Measurements from ENCODE around the gene NTNG1.

Gene NTNG1

DNA sequence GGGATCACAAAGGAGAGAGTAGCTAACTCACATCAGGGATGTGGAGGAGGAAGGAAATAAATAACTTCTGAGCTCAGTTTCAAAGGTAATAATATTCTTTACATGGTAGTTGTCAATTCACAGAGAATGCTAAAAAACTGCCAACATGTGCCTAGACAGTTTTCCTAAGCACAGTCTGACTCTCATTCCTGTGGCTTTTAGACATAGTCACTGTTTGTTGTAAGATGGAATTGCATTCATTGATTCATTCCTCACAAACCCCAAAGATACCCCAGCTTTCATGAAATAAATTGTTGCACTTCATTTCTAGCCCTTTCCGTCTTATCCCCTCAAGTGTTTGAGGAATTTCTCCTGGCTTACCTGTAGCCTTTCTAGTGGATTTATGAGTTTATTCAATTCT lies 263.9 kb downstream of the NTNG1 start:
- DNase-seq (ENCODE audit: low spot score), result no peak

DNA sequence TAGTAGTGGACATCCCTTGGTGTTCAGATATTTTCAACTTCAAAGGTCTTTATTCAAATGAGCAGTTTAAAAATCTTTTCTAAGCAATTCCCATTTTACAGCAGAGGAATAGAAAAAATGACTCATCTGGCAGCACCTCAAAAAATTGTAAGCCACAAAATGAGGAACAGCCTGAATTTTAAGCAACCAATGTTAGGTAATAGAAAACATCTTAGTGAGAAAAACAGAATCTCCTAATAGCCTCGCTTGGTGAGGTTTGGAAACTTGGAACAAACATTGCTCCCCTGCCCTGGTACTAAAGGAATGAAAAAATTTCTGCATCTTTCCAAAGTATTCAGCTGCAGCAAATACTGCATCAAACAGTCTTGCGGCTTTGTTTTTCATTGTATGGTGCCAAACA lies 264.4 kb downstream of the NTNG1 start:
- no peak for DNase-seq (ENCODE audit: low spot score)

DNA sequence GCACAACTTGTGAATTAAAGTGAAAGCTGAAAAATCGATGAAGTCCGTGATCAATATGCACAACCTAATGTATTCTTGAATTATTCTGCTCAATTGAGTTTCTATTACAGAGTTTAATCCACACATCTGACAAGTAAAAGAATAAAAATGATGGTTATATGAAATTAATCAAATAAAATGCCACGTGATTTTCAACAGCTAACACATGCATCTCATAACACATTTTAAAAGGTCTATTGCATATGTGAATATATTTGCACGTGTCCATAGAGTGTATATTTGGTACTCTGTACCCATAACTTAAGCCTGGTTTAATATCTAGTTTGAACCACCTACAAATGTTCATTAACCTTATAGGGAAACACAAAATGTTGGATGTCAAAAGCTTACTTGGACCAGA lies 266.2 kb downstream of the NTNG1 start:
- DNase-seq (ENCODE audit: low spot score), result no peak

DNA sequence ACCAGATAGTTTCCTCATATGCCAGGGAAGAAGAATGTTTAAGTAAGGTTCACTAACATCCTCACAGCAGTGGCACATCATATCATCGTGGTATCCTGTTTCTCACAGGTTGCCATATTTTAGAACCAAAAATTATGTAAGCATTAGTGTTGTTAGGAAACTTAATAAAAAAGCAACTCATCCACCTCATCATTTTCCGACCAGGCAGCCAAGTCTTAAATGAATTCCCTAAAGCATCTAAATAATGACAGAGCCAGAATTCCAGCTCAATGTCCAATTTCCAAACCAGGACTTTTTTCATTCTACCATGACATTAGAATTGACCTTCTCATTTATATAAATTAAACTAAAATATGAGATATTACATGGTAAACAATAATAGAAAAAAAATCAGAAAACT lies 272.7 kb downstream of the NTNG1 start:
- DNase-seq (ENCODE audit: low spot score), result no peak

- DNase-seq (ENCODE audit: low spot score), result no peak
Observed at GRCh38 chr1:107413951-107414350, 273.1 kb downstream of the NTNG1 start.

DNA sequence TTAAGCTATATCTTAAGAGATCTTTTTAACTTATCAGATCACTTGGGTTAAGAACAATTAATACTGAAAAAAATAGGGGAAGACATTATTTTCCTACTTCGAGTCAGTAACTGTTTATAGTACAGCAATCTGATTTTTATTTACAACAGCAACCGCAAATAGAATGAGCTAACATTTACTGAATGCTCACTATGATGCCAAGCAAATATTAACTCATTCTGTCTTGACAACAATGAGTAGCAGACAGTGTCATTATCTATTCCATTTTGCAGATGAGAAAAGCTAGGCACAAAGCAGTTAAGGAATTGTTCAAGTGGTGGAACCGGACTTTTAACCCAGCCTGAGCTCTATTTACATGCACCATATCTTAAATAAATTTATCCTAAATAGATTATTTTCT lies 273.7 kb downstream of the NTNG1 start:
- DNase-seq (ENCODE audit: low spot score), result no peak

- DNase-seq (ENCODE audit: low spot score), result no peak
Observed at GRCh38 chr1:107415241-107415640, 274.4 kb downstream of the NTNG1 start.

DNA sequence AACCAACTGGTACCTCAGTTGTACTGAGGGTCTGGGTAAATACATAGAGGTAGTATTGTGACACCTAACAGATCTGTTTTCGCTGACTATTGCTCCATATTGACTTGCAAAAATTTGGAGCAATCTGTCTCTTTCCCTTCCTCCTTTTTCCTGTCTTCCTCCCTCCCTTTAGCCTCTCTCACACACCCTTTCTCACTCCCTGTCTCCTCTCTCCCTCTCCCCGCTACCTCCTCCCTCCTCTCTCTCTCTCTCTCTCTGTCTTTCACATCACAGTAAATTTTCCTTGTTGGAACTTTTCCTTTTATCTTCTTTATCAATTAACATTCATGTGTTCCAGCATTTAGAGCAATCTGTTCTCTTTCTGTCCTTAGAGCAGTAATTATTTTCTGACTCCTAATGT lies 278.2 kb downstream of the NTNG1 start:
- DNase-seq (ENCODE audit: low spot score), result no peak

DNA sequence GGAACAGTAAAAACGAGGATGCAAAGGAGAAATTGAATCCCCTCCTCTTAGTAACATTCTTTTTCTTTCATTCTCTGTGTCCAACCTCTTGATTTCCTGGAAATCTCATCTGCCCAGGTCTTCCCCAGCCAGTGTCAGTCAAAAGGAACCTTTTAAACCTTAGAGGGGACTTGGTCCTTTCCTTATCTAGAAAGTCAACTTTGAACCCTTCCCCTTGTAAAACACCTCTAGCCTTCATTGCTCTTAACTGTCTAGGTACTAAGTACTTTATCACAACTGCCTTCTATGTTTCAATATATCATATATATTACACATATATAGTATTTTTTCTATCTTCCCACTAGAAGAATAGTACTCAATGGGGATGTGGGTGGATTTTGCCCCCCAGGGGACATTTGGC lies 282.1 kb downstream of the NTNG1 start:
- no peak for DNase-seq (ENCODE audit: low spot score)

DNA sequence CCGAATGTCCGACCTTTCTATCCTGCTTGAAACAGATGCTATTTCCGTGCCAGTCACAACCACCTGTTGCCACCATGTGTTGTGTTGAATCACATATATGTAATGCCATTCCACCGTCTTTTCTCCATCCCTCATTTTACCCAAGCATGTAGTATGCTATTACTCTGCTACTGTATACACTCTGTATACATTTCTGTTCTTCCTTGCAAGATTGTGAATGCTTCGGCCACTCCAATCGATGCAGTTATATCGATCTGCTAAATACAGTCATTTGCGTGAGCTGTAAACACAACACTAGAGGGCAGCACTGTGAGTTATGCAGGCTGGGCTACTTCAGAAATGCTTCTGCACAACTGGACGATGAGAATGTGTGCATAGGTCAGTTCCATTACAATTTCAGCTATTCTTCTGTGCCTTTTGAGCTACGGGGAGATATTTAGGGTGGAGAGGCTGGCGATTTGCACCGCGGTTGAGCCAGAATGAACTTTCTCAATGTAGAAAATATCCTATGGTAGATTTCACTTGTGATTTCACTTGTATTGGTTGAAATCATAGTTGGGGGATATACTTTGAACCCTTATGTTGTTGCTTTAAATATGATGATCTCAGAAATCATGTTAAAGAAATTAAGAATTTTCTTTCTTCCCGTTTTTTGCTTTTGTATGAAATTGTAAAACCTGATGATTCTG lies 289.8 kb downstream of the NTNG1 start:
- DNase-seq (ENCODE audit: low spot score), result peak; percentile 40

GRCh38 chr1:107432108-107432507 lies 291.3 kb downstream of the NTNG1 start:
- DNase-seq (ENCODE audit: low spot score), result no peak

- DNase-seq (ENCODE audit: low spot score), result no peak
Observed at GRCh38 chr1:107433068-107433467, 292.2 kb downstream of the NTNG1 start.

DNA sequence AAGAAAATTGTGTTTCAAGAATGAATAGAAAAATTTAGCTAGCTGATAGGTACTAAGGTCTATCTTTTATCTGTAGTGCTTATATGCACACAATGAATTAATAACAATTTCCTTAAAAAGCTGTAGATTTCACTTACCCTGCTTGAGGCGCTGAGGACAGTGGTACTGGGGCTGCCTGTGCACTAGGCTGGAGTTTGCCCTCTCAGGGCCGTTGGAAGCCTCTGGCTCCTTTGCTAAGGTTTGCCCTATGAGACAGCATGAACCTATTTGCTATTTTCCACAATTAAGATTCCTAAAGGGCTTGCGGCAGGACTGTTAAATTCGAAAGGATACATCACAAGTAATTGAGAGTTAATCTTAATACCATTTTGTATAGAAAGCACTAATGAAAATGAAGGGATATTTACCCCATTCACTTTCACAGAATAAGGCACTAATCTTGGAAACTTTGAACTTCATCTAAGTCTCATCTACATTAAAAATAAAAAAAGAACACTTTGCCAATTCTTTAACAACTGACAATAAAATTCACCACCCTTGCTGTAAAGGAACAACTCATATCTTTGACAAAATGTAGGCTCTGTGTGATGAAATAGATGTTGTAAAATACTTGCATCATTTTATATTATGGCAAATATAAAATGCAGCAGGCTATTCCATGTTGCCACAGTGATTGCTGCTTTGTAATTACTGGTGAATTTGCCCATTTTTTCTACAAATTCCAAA lies 293.0 kb downstream of the NTNG1 start:
- no peak for DNase-seq (ENCODE audit: low spot score)

DNA sequence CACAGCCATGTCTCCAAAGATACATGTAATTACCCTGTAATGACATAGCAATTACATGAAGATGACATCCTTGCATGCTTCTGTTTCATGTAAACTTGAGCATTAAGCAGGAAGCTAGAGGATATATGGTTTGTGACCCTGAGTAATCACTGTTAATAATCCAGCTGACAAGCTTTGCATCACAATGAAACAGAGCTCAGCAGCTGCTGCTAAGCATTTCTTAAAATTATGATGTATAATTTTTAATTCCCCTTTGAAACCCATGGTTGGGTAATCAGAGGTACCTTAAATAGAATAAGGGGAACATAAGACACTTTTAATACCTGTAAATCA lies 293.5 kb downstream of the NTNG1 start:
- DNase-seq (ENCODE audit: low spot score), result no peak

DNA sequence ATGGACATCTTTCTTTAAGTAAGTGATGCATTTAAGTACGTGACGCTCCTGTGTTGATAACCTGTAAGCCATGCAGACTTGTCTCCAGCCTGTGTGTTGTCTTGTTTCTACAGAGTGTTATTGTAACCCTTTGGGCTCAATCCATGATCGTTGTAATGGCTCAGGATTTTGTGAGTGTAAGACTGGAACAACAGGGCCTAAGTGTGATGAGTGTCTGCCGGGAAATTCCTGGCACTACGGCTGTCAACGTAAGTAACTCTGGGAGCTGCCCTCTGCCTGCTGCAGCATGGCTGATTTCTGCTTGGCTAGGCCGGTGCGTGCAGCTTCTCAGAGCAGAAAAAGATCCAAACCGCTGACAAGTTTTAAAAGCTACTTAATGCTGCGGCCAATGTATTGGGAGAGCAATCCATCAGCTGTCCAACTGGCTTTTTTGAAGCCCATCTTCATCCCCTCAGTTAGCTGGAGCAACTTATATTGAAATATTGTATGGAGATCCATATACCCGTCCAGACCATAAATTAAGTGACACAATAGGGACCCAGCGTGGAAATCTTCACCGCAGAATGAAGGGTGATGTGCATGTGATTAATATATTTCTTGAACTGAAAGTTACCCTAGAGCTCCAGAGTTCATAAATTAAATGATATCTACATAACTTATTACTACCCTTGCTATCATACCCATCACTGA lies 295.9 kb downstream of the NTNG1 start:
- DNase-seq (ENCODE audit: low spot score), result no peak

- DNase-seq (ENCODE audit: low spot score), result no peak
Observed at GRCh38 chr1:107439567-107439966, 298.7 kb downstream of the NTNG1 start.

- no peak for DNase-seq (ENCODE audit: low spot score)
Observed at GRCh38 chr1:107442551-107442950, 301.7 kb downstream of the NTNG1 start.

DNA sequence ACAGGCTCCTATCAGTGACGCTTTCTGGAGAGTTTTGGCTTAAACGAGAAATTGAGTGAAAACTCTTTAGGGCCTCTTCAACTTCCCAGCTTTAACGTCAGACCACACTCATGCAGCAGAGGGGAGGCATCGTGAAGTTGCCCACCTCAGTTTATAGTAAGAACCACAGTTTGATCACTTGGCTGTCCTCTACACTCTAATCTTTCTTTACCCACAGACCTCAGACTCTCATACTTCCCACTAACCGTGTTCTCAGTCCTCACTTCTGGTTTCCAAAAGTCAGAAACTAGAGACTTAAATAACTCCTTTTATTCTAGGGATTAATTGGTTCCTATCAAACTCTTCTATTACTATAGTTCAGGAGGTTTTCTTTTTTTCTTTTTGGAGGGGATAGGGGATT lies 302.2 kb downstream of the NTNG1 start:
- no peak for DNase-seq (ENCODE audit: low spot score)

DNA sequence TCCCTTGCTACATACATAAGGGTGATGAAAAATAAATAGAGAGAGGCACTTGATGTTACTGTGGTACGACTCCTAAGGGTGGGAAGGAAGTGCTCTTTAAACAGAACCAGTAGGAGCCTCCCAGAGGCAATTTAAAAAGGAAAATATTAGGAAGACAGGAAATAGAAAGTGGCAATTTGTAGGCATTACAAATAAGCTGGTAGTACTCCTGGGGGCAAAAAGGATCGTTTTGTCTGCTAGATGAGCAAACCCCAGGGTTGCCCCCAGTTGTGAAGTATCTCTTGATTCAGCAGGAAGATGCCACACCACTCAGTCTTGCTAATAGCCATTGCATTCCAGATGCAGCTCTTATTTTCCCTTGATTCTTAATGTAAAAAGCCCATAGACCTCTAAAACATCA lies 303.0 kb downstream of the NTNG1 start:
- no peak for DNase-seq (ENCODE audit: low spot score)

DNA sequence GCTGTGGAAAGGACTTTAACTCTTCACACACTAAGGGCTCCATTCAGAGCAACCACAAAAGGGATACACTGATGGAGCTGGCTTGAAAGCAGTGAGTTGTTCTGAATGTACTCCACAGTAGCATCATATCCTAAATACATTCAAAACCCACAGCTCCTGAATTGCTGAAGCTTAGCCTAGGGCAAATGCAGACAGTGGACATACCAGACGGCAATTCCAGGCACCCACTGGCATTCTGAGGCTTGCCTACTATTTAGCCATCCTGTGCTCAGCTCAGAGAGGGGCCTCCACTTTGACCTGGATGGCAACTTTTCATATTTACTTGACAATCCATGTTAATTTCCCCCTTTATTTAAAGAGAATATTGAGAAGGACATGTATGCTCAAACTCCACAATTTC lies 303.5 kb downstream of the NTNG1 start:
- no peak for DNase-seq (ENCODE audit: low spot score)

DNA sequence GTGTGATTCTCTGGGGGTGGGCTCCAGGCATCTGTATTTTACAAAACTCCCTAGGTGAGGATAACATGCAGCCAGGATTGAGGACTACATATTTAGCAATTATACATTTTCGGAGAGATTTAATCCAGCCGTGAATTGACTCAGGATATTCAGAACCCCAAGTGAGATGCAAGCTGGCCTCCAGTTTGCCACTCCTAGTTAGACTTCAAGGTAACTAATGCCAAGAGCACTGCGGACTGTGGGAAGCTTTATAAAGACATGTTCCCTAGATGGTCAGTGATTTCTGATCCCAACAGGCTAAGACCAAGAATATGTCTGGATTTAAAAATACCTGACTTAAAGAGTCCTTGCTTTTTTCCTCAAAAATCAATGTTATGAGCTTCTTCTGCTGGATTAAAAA lies 308.5 kb downstream of the NTNG1 start:
- peak; percentile 91 for DNase-seq (ENCODE audit: low spot score)

DNA sequence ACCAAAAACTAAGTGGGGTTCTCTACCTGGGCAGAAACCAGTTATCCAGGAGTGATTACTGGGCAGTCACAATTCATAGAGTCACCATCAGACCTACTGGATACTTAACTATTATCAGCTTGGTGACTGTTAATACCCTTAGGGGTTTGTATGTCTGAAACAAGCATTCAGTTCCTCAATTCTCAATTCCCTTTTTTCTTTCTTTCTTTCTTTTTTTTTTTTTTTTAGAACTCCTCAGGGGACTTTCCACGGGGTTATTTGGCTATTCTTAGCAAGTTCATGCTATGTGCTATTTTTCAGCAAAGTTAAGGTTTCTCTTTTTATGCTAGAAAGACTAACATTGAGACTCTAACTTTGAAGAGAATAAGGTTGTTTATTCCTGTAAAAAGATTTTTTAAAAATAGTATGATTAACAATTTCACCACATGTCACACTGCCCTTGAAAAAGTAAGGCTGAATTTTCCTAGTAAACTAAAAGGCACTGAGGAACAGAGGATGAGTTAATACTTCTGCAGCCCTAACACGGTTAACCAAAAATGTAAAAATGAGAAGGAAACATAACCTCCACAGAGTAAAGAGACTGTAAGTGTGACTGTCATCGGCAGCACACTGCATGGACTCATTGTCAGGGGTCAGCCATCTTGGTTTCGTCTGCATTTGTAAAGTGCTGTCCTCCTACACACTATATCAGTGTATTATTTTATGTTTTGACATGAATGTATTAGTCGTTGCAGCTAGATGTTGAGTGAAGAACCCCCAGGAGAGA lies 310.2 kb downstream of the NTNG1 start:
- DNase-seq (ENCODE audit: low spot score), result no peak

GRCh38 chr1:107451715-107452114 lies 310.9 kb downstream of the NTNG1 start:
- no peak for DNase-seq (ENCODE audit: low spot score)
